GM12878 (cell line): ENCODE measurements around the gene MEF2C. TPM values are rescaled to one million over a fixed set of nuclear protein-coding genes. Genes with fewer than 3 reads are reported as not detected.

Source experiments
- BRCA1 ChIP-seq: IDR thresholded peaks from 2 replicates; pipeline ENCODE4 v1.6.1; 2011; ENCODE audit warnings: low read depth, low read length, improper control_type of control experiment
- CBX5 ChIP-seq: sonication (generic); IDR thresholded peaks from 2 replicates; pipeline ENCODE4 v1.6.1; 2016; ENCODE audit warnings: low read depth, moderate library complexity, mild to moderate bottlenecking, inconsistent platforms
- CREB1 ChIP-seq: IDR thresholded peaks from 2 replicates; pipeline ENCODE4 v1.6.1; 2012; ENCODE audit warnings: low read depth, mild to moderate bottlenecking, inconsistent platforms
- CTCF ChIP-seq, 3 experiments: IDR thresholded peaks in 2 of 3; conservative IDR thresholded peaks in 1 of 3; 2 replicates each; pipeline ENCODE4 v1.5.1; 2011; ENCODE audit warnings: low read depth in 3 of 3, low read length in 3 of 3, mild to moderate bottlenecking in 3 of 3, control low read depth in 2 of 3, moderate library complexity in 2 of 3, inconsistent platforms in 1 of 3, mixed read lengths in 1 of 3; ENCODE audit not compliant: control insufficient read depth in 2 of 3, insufficient read depth in 1 of 3; ENCODE audit errors: extremely low read depth in 1 of 3
- ETV6 ChIP-seq, 2 experiments: fragments of 450-650 bp in 1 of 2; IDR thresholded peaks in 1 of 2; conservative IDR thresholded peaks in 1 of 2; 2 replicates each; pipeline ENCODE4 v1.6.1; 2014; ENCODE audit warnings: antibody characterized with exemption in 1 of 2, borderline replicate concordance in 1 of 2, low read depth in 1 of 2, mild to moderate bottlenecking in 1 of 2, moderate library complexity in 1 of 2
- FOXK2 ChIP-seq: fragments of 450-650 bp; IDR thresholded peaks from 2 replicates; pipeline ENCODE4 v1.6.1; 2017; ENCODE audit warnings: mild to moderate bottlenecking, moderate library complexity
- GABPA ChIP-seq: IDR thresholded peaks from 2 replicates; pipeline ENCODE4 v1.6.1; 2014; ENCODE audit warnings: antibody characterized with exemption, low read depth, mild to moderate bottlenecking, inconsistent platforms
- HCFC1 ChIP-seq: fragments of 150-350 bp; IDR thresholded peaks from 2 replicates; pipeline ENCODE4 v1.6.1; 2014; ENCODE audit warnings: low read length
- HDGF ChIP-seq: fragments of 450-650 bp; IDR thresholded peaks from 2 replicates; pipeline ENCODE4 v1.6.1; 2016; ENCODE audit warnings: antibody characterized with exemption
- IKZF1 ChIP-seq: fragments of 450-650 bp; conservative IDR thresholded peaks from 2 replicates; pipeline ENCODE4 v1.6.1; 2017; ENCODE audit warnings: antibody characterized with exemption, mild to moderate bottlenecking
- IKZF2 ChIP-seq, 2 experiments: fragments of 450-650 bp; IDR thresholded peaks; 2 replicates each; pipeline ENCODE4 v1.6.1; 2017; ENCODE audit warnings: mild to moderate bottlenecking in 2 of 2, moderate library complexity in 2 of 2
- JUND ChIP-seq: IDR thresholded peaks from 2 replicates; pipeline ENCODE4 v1.6.1; 2012; ENCODE audit warnings: low read depth, mild to moderate bottlenecking, low read length, improper control_type of control experiment, moderate library complexity
- MTA3 ChIP-seq: IDR thresholded peaks from 2 replicates; pipeline ENCODE4 v1.6.1; 2012; ENCODE audit warnings: low read length, inconsistent platforms, borderline replicate concordance
- NBN ChIP-seq: fragments of 450-650 bp; IDR thresholded peaks from 2 replicates; pipeline ENCODE4 v1.6.1; 2016
- POLR2AphosphoS5 ChIP-seq: IDR thresholded peaks from 2 replicates; pipeline ENCODE4 v1.6.1; 2011; ENCODE audit warnings: mild to moderate bottlenecking, low read length, inconsistent platforms
- RB1 ChIP-seq: fragments of 450-650 bp; formaldehyde crosslinking; IDR thresholded peaks from 2 replicates; pipeline ENCODE4 v1.6.1; 2017; ENCODE audit warnings: mild to moderate bottlenecking, borderline replicate concordance
- RBBP5 ChIP-seq: fragments of 200-600 bp; sonication (generic); conservative IDR thresholded peaks from 2 replicates; pipeline ENCODE4 v1.6.1; 2016
- SMAD1 ChIP-seq: fragments of 450-650 bp; IDR thresholded peaks from 2 replicates; pipeline ENCODE4 v1.6.1; 2018; ENCODE audit warnings: mild to moderate bottlenecking, low read depth; ENCODE audit not compliant: partially characterized antibody
- polyA plus RNA-seq, 11 experiments: library from polyadenylated mRNA; depleted of rRNA in 4 of 11; unstranded in 6 of 11; stranded (reverse) in 5 of 11; fragments of >200 nt; fragmentation: Nextera tagmentation in 4 of 11; fragmentation: Illumina TruSeq in 1 of 11; extraction: Ambion mirVana in 4 of 11; extraction: Trizol in 1 of 11; gene quantifications; 1 replicate in 1 of 11; 2 replicates in 10 of 11; pipeline versions ENCODE4 v1.2.1 to v1.2.3, GENCODE V29; 2011 to 2016; ENCODE audit warnings: inconsistent platforms in 2 of 11, missing spikeins in 2 of 11, low read depth in 1 of 11
- total RNA-seq, 4 experiments: library from RNA; depleted of rRNA in 3 of 4; stranded (reverse); fragments of >200 nt in 3 of 4; fragmentation: Illumina TruSeq in 1 of 4; extraction: Trizol in 1 of 4; gene quantifications; 2 replicates each; pipeline versions ENCODE4 v1.2.1 to v1.2.3, GENCODE V29; 2013 to 2021
- TF ChIP-seq, protein P1 (sequence below): IDR thresholded peaks from 2 replicates; pipeline ENCODE4 v1.6.1; 2012; ENCODE audit warnings: low read length, inconsistent platforms
- TF ChIP-seq, protein P2 (sequence below): fragments of 450-650 bp; IDR thresholded peaks from 2 replicates; pipeline ENCODE4 v1.6.1; 2016; ENCODE audit warnings: mild to moderate bottlenecking, moderate library complexity, borderline replicate concordance
- TF ChIP-seq, protein P3 (sequence below): fragments of 450-650 bp; IDR thresholded peaks from 2 replicates; pipeline ENCODE4 v1.6.1; 2016; ENCODE audit warnings: mild to moderate bottlenecking
- TF ChIP-seq, protein P4 (sequence below): IDR thresholded peaks from 2 replicates; pipeline ENCODE4 v1.6.1; 2011; ENCODE audit warnings: low read depth, low read length, improper control_type of control experiment, borderline replicate concordance

MEF2C gene
- total and polyA plus RNA-seq, 10 of the 15 experiments (the other 5 are each of a cell fraction or from before 2014, with no cell fraction given) = 104 to 225 (median 180) TPM

GRCh38 chr5:88829054-88829453, 53.9 kb downstream of the MEF2C start (continued):
- peak; percentile 16 to 58 (median 55); a peak in 4 of 6 replicates for TF ChIP-seq CTCF (IDR thresholded peaks at IDR 0.05 in 2 of 3, conservative IDR thresholded peaks at IDR 0.05 in 1 of 3; ENCODE audit: control insufficient read depth in 2 of 3, extremely low read depth in 1 of 3, insufficient read depth in 1 of 3, low read depth in 3 of 3, low read length in 3 of 3)
- TF ChIP-seq BRCA1 = no peak
- no peak for TF ChIP-seq RB1
- no peak for TF ChIP-seq GABPA
- TF ChIP-seq, protein P1, sequence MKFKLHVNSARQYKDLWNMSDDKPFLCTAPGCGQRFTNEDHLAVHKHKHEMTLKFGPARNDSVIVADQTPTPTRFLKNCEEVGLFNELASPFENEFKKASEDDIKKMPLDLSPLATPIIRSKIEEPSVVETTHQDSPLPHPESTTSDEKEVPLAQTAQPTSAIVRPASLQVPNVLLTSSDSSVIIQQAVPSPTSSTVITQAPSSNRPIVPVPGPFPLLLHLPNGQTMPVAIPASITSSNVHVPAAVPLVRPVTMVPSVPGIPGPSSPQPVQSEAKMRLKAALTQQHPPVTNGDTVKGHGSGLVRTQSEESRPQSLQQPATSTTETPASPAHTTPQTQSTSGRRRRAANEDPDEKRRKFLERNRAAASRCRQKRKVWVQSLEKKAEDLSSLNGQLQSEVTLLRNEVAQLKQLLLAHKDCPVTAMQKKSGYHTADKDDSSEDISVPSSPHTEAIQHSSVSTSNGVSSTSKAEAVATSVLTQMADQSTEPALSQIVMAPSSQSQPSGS = 0 out of 2 replicates have a peak, but pooled peaks have one; percentile 27
- 0 out of 2 replicates have a peak, but pooled peaks have one; percentile 27 for TF ChIP-seq CREB1
- TF ChIP-seq HDGF = peak; percentile 94
- TF ChIP-seq NBN = peak; percentile 65; the same call in 1 of the 2 replicates
- TF ChIP-seq FOXK2 = no peak
- TF ChIP-seq, protein P2, sequence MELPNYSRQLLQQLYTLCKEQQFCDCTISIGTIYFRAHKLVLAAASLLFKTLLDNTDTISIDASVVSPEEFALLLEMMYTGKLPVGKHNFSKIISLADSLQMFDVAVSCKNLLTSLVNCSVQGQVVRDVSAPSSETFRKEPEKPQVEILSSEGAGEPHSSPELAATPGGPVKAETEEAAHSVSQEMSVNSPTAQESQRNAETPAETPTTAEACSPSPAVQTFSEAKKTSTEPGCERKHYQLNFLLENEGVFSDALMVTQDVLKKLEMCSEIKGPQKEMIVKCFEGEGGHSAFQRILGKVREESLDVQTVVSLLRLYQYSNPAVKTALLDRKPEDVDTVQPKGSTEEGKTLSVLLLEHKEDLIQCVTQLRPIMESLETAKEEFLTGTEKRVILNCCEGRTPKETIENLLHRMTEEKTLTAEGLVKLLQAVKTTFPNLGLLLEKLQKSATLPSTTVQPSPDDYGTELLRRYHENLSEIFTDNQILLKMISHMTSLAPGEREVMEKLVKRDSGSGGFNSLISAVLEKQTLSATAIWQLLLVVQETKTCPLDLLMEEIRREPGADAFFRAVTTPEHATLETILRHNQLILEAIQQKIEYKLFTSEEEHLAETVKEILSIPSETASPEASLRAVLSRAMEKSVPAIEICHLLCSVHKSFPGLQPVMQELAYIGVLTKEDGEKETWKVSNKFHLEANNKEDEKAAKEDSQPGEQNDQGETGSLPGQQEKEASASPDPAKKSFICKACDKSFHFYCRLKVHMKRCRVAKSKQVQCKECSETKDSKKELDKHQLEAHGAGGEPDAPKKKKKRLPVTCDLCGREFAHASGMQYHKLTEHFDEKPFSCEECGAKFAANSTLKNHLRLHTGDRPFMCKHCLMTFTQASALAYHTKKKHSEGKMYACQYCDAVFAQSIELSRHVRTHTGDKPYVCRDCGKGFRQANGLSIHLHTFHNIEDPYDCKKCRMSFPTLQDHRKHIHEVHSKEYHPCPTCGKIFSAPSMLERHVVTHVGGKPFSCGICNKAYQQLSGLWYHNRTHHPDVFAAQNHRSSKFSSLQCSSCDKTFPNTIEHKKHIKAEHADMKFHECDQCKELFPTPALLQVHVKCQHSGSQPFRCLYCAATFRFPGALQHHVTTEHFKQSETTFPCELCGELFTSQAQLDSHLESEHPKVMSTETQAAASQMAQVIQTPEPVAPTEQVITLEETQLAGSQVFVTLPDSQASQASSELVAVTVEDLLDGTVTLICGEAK = no peak
- peak in 1 of 2 experiments; percentile 72; a peak in 2 of 4 replicates for TF ChIP-seq ETV6 (conservative IDR thresholded peaks at IDR 0.05 in 1 of 2, IDR thresholded peaks at IDR 0.05 in 1 of 2; ENCODE audit: borderline replicate concordance in 1 of 2, low read depth in 1 of 2)
- TF ChIP-seq, protein P3, sequence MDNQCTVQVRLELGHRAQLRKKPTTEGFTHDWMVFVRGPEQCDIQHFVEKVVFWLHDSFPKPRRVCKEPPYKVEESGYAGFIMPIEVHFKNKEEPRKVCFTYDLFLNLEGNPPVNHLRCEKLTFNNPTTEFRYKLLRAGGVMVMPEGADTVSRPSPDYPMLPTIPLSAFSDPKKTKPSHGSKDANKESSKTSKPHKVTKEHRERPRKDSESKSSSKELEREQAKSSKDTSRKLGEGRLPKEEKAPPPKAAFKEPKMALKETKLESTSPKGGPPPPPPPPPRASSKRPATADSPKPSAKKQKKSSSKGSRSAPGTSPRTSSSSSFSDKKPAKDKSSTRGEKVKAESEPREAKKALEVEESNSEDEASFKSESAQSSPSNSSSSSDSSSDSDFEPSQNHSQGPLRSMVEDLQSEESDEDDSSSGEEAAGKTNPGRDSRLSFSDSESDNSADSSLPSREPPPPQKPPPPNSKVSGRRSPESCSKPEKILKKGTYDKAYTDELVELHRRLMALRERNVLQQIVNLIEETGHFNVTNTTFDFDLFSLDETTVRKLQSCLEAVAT = peak; percentile 34; the same call in 1 of the 2 replicates
- TF ChIP-seq, protein P4, sequence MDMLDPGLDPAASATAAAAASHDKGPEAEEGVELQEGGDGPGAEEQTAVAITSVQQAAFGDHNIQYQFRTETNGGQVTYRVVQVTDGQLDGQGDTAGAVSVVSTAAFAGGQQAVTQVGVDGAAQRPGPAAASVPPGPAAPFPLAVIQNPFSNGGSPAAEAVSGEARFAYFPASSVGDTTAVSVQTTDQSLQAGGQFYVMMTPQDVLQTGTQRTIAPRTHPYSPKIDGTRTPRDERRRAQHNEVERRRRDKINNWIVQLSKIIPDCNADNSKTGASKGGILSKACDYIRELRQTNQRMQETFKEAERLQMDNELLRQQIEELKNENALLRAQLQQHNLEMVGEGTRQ = no peak
- TF ChIP-seq SMAD1 = no peak
- TF ChIP-seq IKZF2 (IDR thresholded peaks at IDR 0.05) = peak; percentile 71 to 83
- TF ChIP-seq POLR2AphosphoS5 = peak; percentile 22; the same call in 1 of the 2 replicates
- TF ChIP-seq IKZF1 = peak; percentile 68
- TF ChIP-seq MTA3 = peak; percentile 38; the same call in 1 of the 2 replicates
- no peak for TF ChIP-seq CBX5
- TF ChIP-seq JUND = no peak
- no peak for TF ChIP-seq HCFC1
- TF ChIP-seq RBBP5 = no peak
